Endodermal cell (in vitro differentiated cells): ENCODE results near the gene CDRT4. TPM values are rescaled to one million over a fixed set of nuclear protein-coding genes. Genes with fewer than 3 reads are reported as not detected.

ENCODE experiments used
- DNase-seq: peaks from one replicate; pipeline ENCODE4 v3.0.0-alpha.2; 2017
- H3K27ac ChIP-seq: 2 replicates; pipeline ENCODE4 v1.5.1; 2013; ENCODE audit warnings: mild to moderate bottlenecking, low read depth, low read length, moderate library complexity
- H3K27me3 ChIP-seq: 2 replicates; pipeline ENCODE4 v1.6.1; 2013; ENCODE audit warnings: mild to moderate bottlenecking, low read length, moderate library complexity; ENCODE audit not compliant: insufficient read depth, control insufficient read depth, poor library complexity, severe bottlenecking
- H3K36me3 ChIP-seq: 2 replicates; pipeline ENCODE4 v1.7.0; 2013; ENCODE audit warnings: mild to moderate bottlenecking, low read length, moderate library complexity; ENCODE audit not compliant: control insufficient read depth, insufficient read depth
- H3K4me1 ChIP-seq: one replicate; pipeline ENCODE4 v1.7.0; 2013; ENCODE audit warnings: low read length; ENCODE audit not compliant: control insufficient read depth, insufficient read depth
- H3K4me3 ChIP-seq: 2 replicates; pipeline ENCODE4 v1.5.1; 2013; ENCODE audit warnings: mild to moderate bottlenecking, low read length, moderate library complexity
- H3K9ac ChIP-seq: 2 replicates; pipeline ENCODE4 v1.6.1; 2013; ENCODE audit warnings: mild to moderate bottlenecking, low read length, moderate library complexity; ENCODE audit not compliant: poor library complexity, severe bottlenecking; ENCODE audit errors: extremely low read depth
- H3K9me3 ChIP-seq: 2 replicates; pipeline ENCODE4 v1.6.1; 2013; ENCODE audit warnings: mild to moderate bottlenecking, low read length, moderate library complexity; ENCODE audit not compliant: control insufficient read depth
- H3K27ac Mint-ChIP-seq: 2 replicates; pipeline ENCODE4 v1.8.0; 2020; ENCODE audit warnings: mixed read lengths
- H3K27me3 Mint-ChIP-seq: 2 replicates; pipeline ENCODE4 v1.8.0; 2021; ENCODE audit warnings: mild to moderate bottlenecking, mixed read lengths; ENCODE audit not compliant: insufficient read depth
- H3K36me3 Mint-ChIP-seq: 2 replicates; pipeline ENCODE4 v1.8.0; 2020; ENCODE audit warnings: low read depth, mixed read lengths
- H3K4me1 Mint-ChIP-seq: 2 replicates; pipeline ENCODE4 v1.8.0; 2020; ENCODE audit warnings: mixed read lengths
- H3K4me3 Mint-ChIP-seq: 2 replicates; pipeline ENCODE4 v1.8.0; 2020; ENCODE audit warnings: mild to moderate bottlenecking, moderate library complexity, mixed read lengths
- H3K9me3 Mint-ChIP-seq: 2 replicates; pipeline ENCODE4 v1.8.0; 2020; ENCODE audit warnings: mild to moderate bottlenecking, mixed read lengths
- CTCF ChIP-seq: fragments of 200-600 bp; sonication (generic); conservative IDR thresholded peaks from 2 replicates; pipeline ENCODE4 v1.5.0; 2021; ENCODE audit warnings: antibody characterized with exemption, mild to moderate bottlenecking
- WGBS, 2 experiments: methylation state at CpG; one replicate each; pipeline versions ENCODE4 v1.1.5 to v1.1.7; 2013; ENCODE audit warnings: missing lambda C conversion rate in 2 of 2, mixed read lengths in 1 of 2; ENCODE audit not compliant: insufficient coverage in 1 of 2, insufficient read length in 1 of 2; 5-methylcytosine and 5-hydroxymethylcytosine counted together
- total RNA-seq, 2 donors: library from RNA; stranded (reverse); fragmentation: NEBNext Ultra II Directional in 1 of 2; extraction: Animal tissue kit (Norgen Biotek cat#: 25700) in 1 of 2; gene quantifications; 2 replicates in 1 of 2; 3 replicates in 1 of 2; pipeline ENCODE4 v1.2.1, GENCODE V29; 2021

The CDRT4 gene
- total RNA-seq, 2 donors from 2014 or later, result 16.4 to 39.7 TPM

- Histone ChIP-seq H3K27me3 (no peaks in the 10 kb centered on the region), H3K27ac (no peak overlapping the region), H3K9ac (no peak overlapping the region), H3K36me3 (peaks cover 61% of the 10 kb centered on the region), H3K9me3 (no peaks in the 10 kb centered on the region), H3K4me3 (no peak overlapping the region), H3K4me1 (peaks cover 6% of the 10 kb centered on the region)
- H3K27me3 Mint-ChIP-seq, result no peaks in the 10 kb centered on the region
- TF ChIP-seq CTCF, result no peak
- WGBS, 2 experiments, result 77 to 93% methylated on average over 4 to 6 of the region's 7 CpGs
- H3K36me3 Mint-ChIP-seq, result peaks cover 37% of the 10 kb centered on the region
- H3K27ac Mint-ChIP-seq, result no peak overlapping the region
- DNase-seq, result no peak
- H3K4me3 Mint-ChIP-seq, result no peak overlapping the region
- H3K4me1 Mint-ChIP-seq, result peaks cover 8% of the 10 kb centered on the region
- H3K9me3 Mint-ChIP-seq, result no peaks in the 10 kb centered on the region
Measured at GRCh38 chr17:15470536-15470935, 3.1 kb upstream of the CDRT4 start.

GRCh38 chr17:15469260-15469659 lies 1.8 kb upstream of the CDRT4 start:
- no peak overlapping the region for H3K4me3 Mint-ChIP-seq
- Histone ChIP-seq H3K36me3 (peaks cover 60% of the 10 kb centered on the region), H3K27me3 (no peaks in the 10 kb centered on the region), H3K9me3 (no peaks in the 10 kb centered on the region), H3K27ac (no peak overlapping the region), H3K9ac (no peak overlapping the region), H3K4me3 (no peak overlapping the region), H3K4me1 (peaks cover 6% of the 10 kb centered on the region)
- WGBS, 2 experiments, result 95% methylated on average over 7 of the region's 7 CpGs
- DNase-seq, result no peak
- no peaks in the 10 kb centered on the region for H3K27me3 Mint-ChIP-seq
- H3K4me1 Mint-ChIP-seq, result peaks cover 8% of the 10 kb centered on the region
- no peak overlapping the region for H3K27ac Mint-ChIP-seq
- TF ChIP-seq CTCF, result no peak
- H3K36me3 Mint-ChIP-seq, result peaks cover 26% of the 10 kb centered on the region
- no peaks in the 10 kb centered on the region for H3K9me3 Mint-ChIP-seq

- WGBS, 2 experiments, result 59 to 72% methylated on average over 3 to 4 of the region's 4 CpGs
- H3K27ac ChIP-seq, result no peak overlapping the region
- no peak for DNase-seq
- Mint-ChIP-seq H3K4me1 (peaks cover 8% of the 10 kb centered on the region), H3K9me3 (no peaks in the 10 kb centered on the region), H3K27me3 (no peaks in the 10 kb centered on the region), H3K4me3 (no peak overlapping the region), H3K27ac (no peak overlapping the region), H3K36me3 (peaks cover 30% of the 10 kb centered on the region)
- H3K4me1 ChIP-seq, result peaks cover 6% of the 10 kb centered on the region
- TF ChIP-seq CTCF, result no peak
- H3K4me3 ChIP-seq, result no peak overlapping the region
- H3K36me3 ChIP-seq, result peaks cover 54% of the 10 kb centered on the region
- no peak overlapping the region for H3K9ac ChIP-seq
- no peaks in the 10 kb centered on the region for H3K9me3 ChIP-seq
- H3K27me3 ChIP-seq, result no peaks in the 10 kb centered on the region
Measured at GRCh38 chr17:15468126-15468525, 705 bp upstream of the CDRT4 start.
